Small intestine (tissue), 16 donors: ENCODE data around the gene DUSP5. TPM values are rescaled to one million over a fixed set of nuclear protein-coding genes. Genes with fewer than 3 reads are reported as not detected.

Source experiments
- DNase-seq, 2 donors: peaks; one replicate each; pipeline versions ENCODE4 v3.0.0 to v3.0.0-alpha.2; 2013
- FAIRE-seq: peaks from 2 replicates; lab custom pipeline; 2012; peaks lifted over from hg19 to GRCh38; lab: Jason Lieb, UNC
- H3K27ac ChIP-seq, 3 donors: one replicate each; pipeline ENCODE4 v1.5.1; 2013; ENCODE audit warnings: low read length in 2 of 3, mild to moderate bottlenecking in 2 of 3, control low read depth in 1 of 3, inconsistent platforms in 1 of 3, low read depth in 1 of 3, moderate library complexity in 1 of 3
- H3K27me3 ChIP-seq, 3 donors: one replicate each; pipeline ENCODE4 v1.6.1; 2013; ENCODE audit warnings: low read length in 3 of 3, inconsistent platforms in 1 of 3; ENCODE audit not compliant: control insufficient read depth in 3 of 3, insufficient read depth in 3 of 3
- H3K36me3 ChIP-seq, 3 donors: one replicate each; pipeline ENCODE4 v1.6.1; 2013; ENCODE audit warnings: low read length in 3 of 3, inconsistent platforms in 1 of 3, low read depth in 1 of 3, mild to moderate bottlenecking in 1 of 3, moderate library complexity in 1 of 3; ENCODE audit not compliant: control insufficient read depth in 3 of 3, insufficient read depth in 2 of 3
- H3K4me1 ChIP-seq, 3 donors: one replicate each; pipeline ENCODE4 v1.6.1; 2013; ENCODE audit warnings: low read length in 2 of 3, inconsistent platforms in 1 of 3, low read depth in 1 of 3, mild to moderate bottlenecking in 1 of 3, moderate library complexity in 1 of 3; ENCODE audit not compliant: control insufficient read depth in 3 of 3, insufficient read depth in 2 of 3
- H3K4me3 ChIP-seq, 3 donors: one replicate each; pipeline ENCODE4 v1.5.1; 2013; ENCODE audit warnings: low read length in 3 of 3, control low read depth in 1 of 3, inconsistent platforms in 1 of 3, low read depth in 1 of 3, mild to moderate bottlenecking in 1 of 3, moderate library complexity in 1 of 3
- H3K9me3 ChIP-seq, 2 donors: one replicate each; pipeline ENCODE4 v1.6.1; 2013; ENCODE audit warnings: low read depth in 1 of 2, low read length in 1 of 2; ENCODE audit not compliant: control insufficient read depth in 2 of 2, insufficient read depth in 1 of 2
- WGBS, 3 donors: extraction: QIAGEN DNeasy Blood & Tissue Kit; methylation state at CpG; one replicate each; pipeline ENCODE4 v1.1.7; 2013; 5-methylcytosine and 5-hydroxymethylcytosine counted together
- long read RNA-seq, 10 donors: transcript quantifications; one replicate each; lab custom pipeline, GENCODE V29; 2026
- polyA plus RNA-seq, 4 donors: library from polyadenylated mRNA; stranded (reverse) in 3 of 4; unstranded in 1 of 4; fragments of 200-250 nt in 3 of 4; fragments of 120-200 nt in 1 of 4; gene quantifications; one replicate each; pipeline versions ENCODE4 v1.2.1 to v1.2.3, GENCODE V29; 2013
- donor health status: healthy with polysubstance abuse.
- donor health status: control.
- donor health status: control.
- donor health status: Bipolar disorder and iron deficiency.
- donor health status: healthy.

Gene DUSP5
- polyA plus RNA-seq, result 10 to 100 TPM in 3 of 4 donors, 1 to 10 TPM in 1; 8.3 to 41.9 (median 24.0) TPM
- long read RNA-seq, donor 1, transcript DUSP5-201 (4 exons, 2,557 nt), result major isoform, 25 of 40 reads
- long read RNA-seq, donor 1, partial matches to known transcripts, result 15 of 40 reads
- long read RNA-seq, donor 1, other reads (novel, unspliced or antisense), result 0 of 40 reads
- long read RNA-seq, donor 2, transcript DUSP5-201 (4 exons, 2,557 nt), result major isoform, 7 of 7 reads
- long read RNA-seq, donor 2, partial matches to known transcripts, result 0 of 7 reads
- long read RNA-seq, donor 2, other reads (novel, unspliced or antisense), result 0 of 7 reads
- long read RNA-seq, donor 3, transcript DUSP5-201 (4 exons, 2,557 nt), result major isoform, 7 of 7 reads
- long read RNA-seq, donor 3, partial matches to known transcripts, result 0 of 7 reads
- long read RNA-seq, donor 3, other reads (novel, unspliced or antisense), result 0 of 7 reads
- long read RNA-seq, donor 4, result 0 reads
- long read RNA-seq, donor 5, transcript DUSP5-201 (4 exons, 2,557 nt), result major isoform, 6 of 6 reads
- long read RNA-seq, donor 5, partial matches to known transcripts, result 0 of 6 reads
- long read RNA-seq, donor 5, other reads (novel, unspliced or antisense), result 0 of 6 reads
- long read RNA-seq, donor 6, transcript DUSP5-201 (4 exons, 2,557 nt), result major isoform, 8 of 8 reads
- long read RNA-seq, donor 6, partial matches to known transcripts, result 0 of 8 reads
- long read RNA-seq, donor 6, other reads (novel, unspliced or antisense), result 0 of 8 reads
- long read RNA-seq, donor 7, result 0 reads
- long read RNA-seq, donor 8, result 0 reads
- long read RNA-seq, donor 9, partial matches to known transcripts, result 0 of 2 reads
- long read RNA-seq, donor 9, other reads (novel, unspliced or antisense), result 0 of 2 reads
- long read RNA-seq, donor 10, partial matches to known transcripts, result 0 of 3 reads
- long read RNA-seq, donor 10, other reads (novel, unspliced or antisense), result 0 of 3 reads

- 0 to 1% (median 1%) methylated on average over 67 to 98 of the region's 98 CpGs for WGBS, 3 donors
- peak within 1 kb of the TSS; percentile 46 to 83 (median 67) for H3K4me3 ChIP-seq
- peaks cover 0 to 10% (median 0%) of the 10 kb centered on the region in 3 donors for H3K27me3 ChIP-seq
- DNase-seq (peak; percentile 95 to 99), FAIRE-seq (no peak)
- no peaks in the 10 kb centered on the region for H3K9me3 ChIP-seq
- peaks cover 5 to 40% (median 7%) of the 10 kb centered on the region in 3 donors for H3K4me1 ChIP-seq
- no peaks in the 10 kb centered on the region for H3K36me3 ChIP-seq
- peak within 1 kb of the TSS; percentile 64 to 97 (median 86) for H3K27ac ChIP-seq
Observed at GRCh38 chr10:110497438-110498086, at the start of gene DUSP5. Gene DUSP5, plus strand, starts transcription at chr10:110497907. Its CDS starts 215 bp downstream, at chr10:110498122.

GRCh38 chr10:110448682-110449418, 48.9 kb upstream of the DUSP5 start:
- H3K27ac ChIP-seq, result no peak overlapping the region
- no peaks in the 10 kb centered on the region for H3K4me1 ChIP-seq
- FAIRE-seq, result no peak
- 80 to 95% (median 83%) methylated on average over 3 of the region's 3 CpGs for WGBS, 3 donors
- DNase-seq, result no peak
- H3K27me3 ChIP-seq, result no peaks in the 10 kb centered on the region
- no peaks in the 10 kb centered on the region for H3K9me3 ChIP-seq
- no peak overlapping the region for H3K4me3 ChIP-seq
- H3K36me3 ChIP-seq, result no peaks in the 10 kb centered on the region

- Histone ChIP-seq H3K36me3 (no peaks in the 10 kb centered on the region), H3K27ac (no peak overlapping the region), H3K4me1 (no peaks in the 10 kb centered on the region), H3K9me3 (no peaks in the 10 kb centered on the region), H3K27me3 (no peaks in the 10 kb centered on the region), H3K4me3 (no peak overlapping the region)
- no peak for FAIRE-seq
- DNase-seq, result no peak
- 45 to 66% (median 61%) methylated on average over 3 of the region's 3 CpGs for WGBS, 3 donors
Observed at GRCh38 chr10:110455446-110455845, 42.3 kb upstream of the DUSP5 start.

GRCh38 chr10:110456046-110456445, 41.7 kb upstream of the DUSP5 start:
- no peak for FAIRE-seq
- peak in 1 of 2 donors; percentile 62 for DNase-seq
- Histone ChIP-seq H3K27ac (no peak overlapping the region), H3K4me3 (no peak overlapping the region), H3K27me3 (no peaks in the 10 kb centered on the region), H3K36me3 (no peaks in the 10 kb centered on the region), H3K4me1 (no peaks in the 10 kb centered on the region), H3K9me3 (no peaks in the 10 kb centered on the region)
- 25 to 70% (median 64%) methylated on average over 1 of the region's 1 CpG for WGBS, 3 donors

- Histone ChIP-seq H3K27ac (no peak overlapping the region), H3K4me1 (no peaks in the 10 kb centered on the region), H3K36me3 (no peaks in the 10 kb centered on the region), H3K27me3 (no peaks in the 10 kb centered on the region), H3K4me3 (no peak overlapping the region), H3K9me3 (no peaks in the 10 kb centered on the region)
- DNase-seq (no peak), FAIRE-seq (no peak)
- WGBS, 3 donors, result 70 to 80% (median 71%) methylated on average over 3 of the region's 3 CpGs
Observed at GRCh38 chr10:110456523-110457091, 41.1 kb upstream of the DUSP5 start.

- peak overlapping the region in 1 of 3 donors; percentile 59 for H3K27ac ChIP-seq
- no peaks in the 10 kb centered on the region for H3K9me3 ChIP-seq
- H3K27me3 ChIP-seq, result no peaks in the 10 kb centered on the region
- no peak overlapping the region for H3K4me3 ChIP-seq
- DNase-seq (no peak), FAIRE-seq (no peak)
- H3K36me3 ChIP-seq, result no peaks in the 10 kb centered on the region
- no peaks in the 10 kb centered on the region for H3K4me1 ChIP-seq
- 81 to 87% (median 86%) methylated on average over 9 of the region's 9 CpGs for WGBS, 3 donors
Observed at GRCh38 chr10:110457851-110458250, 39.9 kb upstream of the DUSP5 start.

GRCh38 chr10:110458266-110458920, 39.3 kb upstream of the DUSP5 start:
- Histone ChIP-seq H3K4me3 (no peak overlapping the region), H3K4me1 (no peaks in the 10 kb centered on the region), H3K9me3 (no peaks in the 10 kb centered on the region), H3K36me3 (no peaks in the 10 kb centered on the region), H3K27ac (peak overlapping the region in 1 of 3 donors; percentile 59), H3K27me3 (no peaks in the 10 kb centered on the region)
- 69 to 86% (median 75%) methylated on average over 7 of the region's 7 CpGs for WGBS, 3 donors
- FAIRE-seq (no peak), DNase-seq (no peak)
